SU-DHL-6 (cell line): ENCODE results near the gene OSR1.

Experiments
- CTCF ChIP-seq: fragments of 200-600 bp; sonication (generic); IDR thresholded peaks from one replicate; pipeline ENCODE4 v1.5.1; 2017; ENCODE audit warnings: antibody characterized with exemption, mild to moderate bottlenecking, low read length, moderate library complexity; ENCODE audit not compliant: insufficient read depth, poor library complexity, severe bottlenecking
- EZH2phosphoT487 ChIP-seq: fragments of 200-600 bp; sonication (generic), shearing (Covaris generic); conservative IDR thresholded peaks from 2 replicates; pipeline ENCODE4 v1.6.1; 2018; ENCODE audit warnings: mild to moderate bottlenecking, antibody characterized with exemption, low read length, moderate library complexity, mixed read lengths

GRCh38 chr2:19319698-19320097, 38.7 kb downstream of the OSR1 start:
- TF ChIP-seq CTCF (no peak), EZH2phosphoT487 (no peak)
